GM12878 (cell line): ENCODE results near the gene PLA2G6.

ENCODE experiments used
- BCL11A ChIP-seq: IDR thresholded peaks from 2 replicates; pipeline ENCODE4 v1.6.1; 2011; ENCODE audit warnings: low read depth, low read length
- CTCF ChIP-seq, 3 experiments: IDR thresholded peaks in 2 of 3; conservative IDR thresholded peaks in 1 of 3; 2 replicates each; pipeline ENCODE4 v1.5.1; 2011; ENCODE audit warnings: low read depth in 3 of 3, low read length in 3 of 3, mild to moderate bottlenecking in 3 of 3, control low read depth in 2 of 3, moderate library complexity in 2 of 3, inconsistent platforms in 1 of 3, mixed read lengths in 1 of 3; ENCODE audit not compliant: control insufficient read depth in 2 of 3, insufficient read depth in 1 of 3; ENCODE audit errors: extremely low read depth in 1 of 3
- DPF2 ChIP-seq: fragments of 450-650 bp; IDR thresholded peaks from 2 replicates; pipeline ENCODE4 v1.6.1; 2017; ENCODE audit warnings: mild to moderate bottlenecking
- EZH2 ChIP-seq: IDR thresholded peaks from 2 replicates; pipeline ENCODE4 v1.6.1; 2012; ENCODE audit warnings: low read depth, mild to moderate bottlenecking, control low read depth, inconsistent platforms, low read length, borderline replicate concordance; ENCODE audit not compliant: control insufficient read depth
- HDGF ChIP-seq: fragments of 450-650 bp; IDR thresholded peaks from 2 replicates; pipeline ENCODE4 v1.6.1; 2016; ENCODE audit warnings: antibody characterized with exemption
- MAX ChIP-seq: IDR thresholded peaks from 2 replicates; pipeline ENCODE4 v1.6.1; 2012; ENCODE audit warnings: low read depth, low read length, improper control_type of control experiment
- PAX8 ChIP-seq: fragments of 450-650 bp; IDR thresholded peaks from 2 replicates; pipeline ENCODE4 v1.6.1; 2017; ENCODE audit warnings: mild to moderate bottlenecking, moderate library complexity
- POLR2A ChIP-seq: IDR thresholded peaks from 2 replicates; pipeline ENCODE4 v1.6.1; 2011; ENCODE audit warnings: low read depth, mild to moderate bottlenecking, low read length
- POLR2AphosphoS5 ChIP-seq: IDR thresholded peaks from 2 replicates; pipeline ENCODE4 v1.6.1; 2011; ENCODE audit warnings: mild to moderate bottlenecking, low read length, inconsistent platforms
- RFX5 ChIP-seq: IDR thresholded peaks from 2 replicates; pipeline ENCODE4 v1.6.1; 2011; ENCODE audit warnings: low read depth, low read length, improper control_type of control experiment
- SREBF1 ChIP-seq: IDR thresholded peaks from 2 replicates; pipeline ENCODE4 v1.6.1; 2012; ENCODE audit warnings: mild to moderate bottlenecking, low read length

GRCh38 chr22:38106814-38107578, 74.6 kb downstream of the PLA2G6 start:
- TF ChIP-seq CTCF (IDR thresholded peaks at IDR 0.05 in 2 of 3, conservative IDR thresholded peaks at IDR 0.05 in 1 of 3; ENCODE audit: control insufficient read depth in 2 of 3, extremely low read depth in 1 of 3, insufficient read depth in 1 of 3, low read depth in 3 of 3, low read length in 3 of 3) (no peak), POLR2AphosphoS5 (no peak), PAX8 (no peak), DPF2 (no peak), MAX (no peak), BCL11A (no peak), EZH2 (no peak), HDGF (no peak), POLR2A (no peak), SREBF1 (no peak), RFX5 (no peak)
